Measurements from ENCODE around the gene ZNF568.
A peak's percentile ranks its signal among the peaks of the same experiment; 100 is the strongest.

The ZNF568 gene

DNA sequence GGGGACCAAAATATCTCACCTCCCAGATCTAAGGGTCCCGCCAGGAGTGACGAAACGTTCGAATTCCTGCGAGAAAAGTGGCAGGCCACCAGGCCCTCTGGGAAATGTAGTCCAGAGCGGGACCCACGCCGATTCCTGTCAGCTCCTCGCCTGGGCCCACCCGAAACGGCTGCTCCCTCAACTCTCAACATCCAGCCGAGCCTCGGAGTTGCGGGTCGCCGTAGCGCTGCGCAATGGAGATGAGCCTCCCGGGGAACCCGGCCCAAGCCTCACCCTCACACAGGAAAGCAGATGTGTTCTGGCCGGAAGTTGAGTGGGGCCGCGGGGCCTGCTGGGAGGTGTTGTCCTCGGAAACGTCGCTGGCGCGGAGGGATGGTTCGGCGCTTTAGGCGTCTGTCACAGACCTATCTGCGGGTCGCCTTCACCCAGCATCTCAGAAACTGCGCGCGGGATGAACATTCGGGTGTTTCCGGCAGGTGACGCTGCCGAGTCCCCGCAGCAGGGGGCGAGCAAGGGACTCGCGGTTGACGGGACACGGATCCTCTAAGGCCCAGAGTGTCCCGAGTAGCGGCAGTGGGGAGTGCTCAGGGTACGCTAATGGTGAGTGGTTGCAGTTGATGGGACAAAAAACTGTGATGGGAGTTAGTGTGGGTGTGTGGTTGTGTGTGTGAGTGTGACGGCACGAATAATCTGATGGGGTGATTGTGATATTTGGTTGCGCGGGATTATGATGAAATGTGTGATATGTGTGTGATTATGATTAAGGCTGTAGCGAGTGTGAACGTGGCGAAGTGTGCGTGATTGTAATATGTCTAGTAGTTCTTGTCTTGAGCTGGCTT, at the start of gene ZNF568, which contains the start of gene ZNF829:
Gene ZNF568, plus strand, starts transcription at position 341 of the 839 bp plus-strand sequence. CDS start 6,439 bp downstream, outside the sequence.
Gene ZNF829, minus strand, starts transcription at position 300 of the 839 bp plus-strand sequence. CDS start 1,124 bp downstream, outside the sequence.
- DNase-seq: peak; percentile 87 to 89

DNA sequence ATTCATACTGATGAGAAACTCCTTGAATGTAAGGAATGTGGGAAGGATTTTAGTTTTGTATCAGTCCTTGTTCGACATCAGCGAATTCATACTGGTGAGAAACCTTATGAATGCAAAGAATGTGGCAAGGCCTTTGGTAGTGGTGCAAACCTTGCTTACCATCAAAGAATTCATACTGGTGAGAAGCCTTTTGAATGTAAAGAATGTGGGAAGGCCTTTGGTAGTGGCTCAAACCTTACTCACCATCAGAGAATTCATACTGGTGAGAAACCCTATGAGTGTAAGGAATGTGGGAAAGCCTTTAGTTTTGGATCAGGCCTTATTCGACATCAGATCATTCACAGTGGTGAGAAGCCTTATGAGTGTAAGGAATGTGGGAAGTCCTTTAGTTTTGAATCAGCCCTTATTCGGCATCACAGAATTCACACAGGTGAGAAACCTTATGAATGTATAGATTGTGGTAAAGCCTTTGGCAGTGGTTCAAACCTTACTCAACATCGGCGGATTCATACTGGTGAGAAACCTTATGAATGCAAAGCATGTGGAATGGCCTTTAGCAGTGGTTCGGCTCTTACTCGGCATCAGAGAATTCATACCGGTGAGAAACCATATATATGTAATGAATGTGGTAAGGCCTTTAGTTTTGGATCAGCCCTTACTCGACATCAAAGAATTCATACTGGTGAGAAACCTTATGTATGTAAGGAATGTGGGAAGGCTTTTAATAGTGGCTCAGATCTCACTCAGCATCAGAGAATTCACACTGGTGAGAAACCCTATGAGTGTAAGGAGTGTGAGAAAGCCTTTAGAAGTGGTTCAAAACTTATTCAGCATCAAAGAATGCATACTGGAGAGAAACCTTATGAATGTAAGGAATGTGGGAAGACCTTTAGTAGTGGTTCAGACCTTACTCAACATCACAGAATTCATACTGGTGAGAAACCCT, 38.9 kb upstream of the ZNF568 start:
- no peak for DNase-seq

DNA sequence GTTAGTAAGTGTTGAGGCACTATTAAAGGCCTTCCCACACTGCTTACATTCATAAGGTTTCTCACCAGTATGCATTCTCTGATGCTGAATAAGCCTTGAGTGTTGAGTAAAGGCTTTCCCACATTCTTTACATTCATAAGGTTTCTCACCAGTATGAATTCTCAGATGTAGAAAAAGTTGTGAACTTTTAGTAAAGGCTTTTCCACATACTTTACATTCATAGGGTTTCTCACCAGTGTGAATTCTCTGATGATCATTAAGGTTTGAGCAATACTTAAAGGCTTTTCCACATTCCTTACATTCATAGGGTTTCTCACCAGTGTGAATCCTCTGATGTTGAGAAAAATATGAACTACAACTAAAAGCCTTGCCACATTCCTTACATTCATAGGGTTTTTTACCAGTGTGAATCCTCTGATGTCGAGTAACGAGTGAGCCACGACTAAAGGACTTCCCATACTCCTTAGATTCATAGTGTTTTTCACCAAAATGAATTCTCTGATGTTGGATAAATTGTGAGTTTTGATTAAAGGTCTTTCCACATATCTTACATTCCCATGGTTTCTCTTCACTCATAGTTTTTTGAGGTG, 24.3 kb upstream of the ZNF568 start:
- no peak for DNase-seq

DNA sequence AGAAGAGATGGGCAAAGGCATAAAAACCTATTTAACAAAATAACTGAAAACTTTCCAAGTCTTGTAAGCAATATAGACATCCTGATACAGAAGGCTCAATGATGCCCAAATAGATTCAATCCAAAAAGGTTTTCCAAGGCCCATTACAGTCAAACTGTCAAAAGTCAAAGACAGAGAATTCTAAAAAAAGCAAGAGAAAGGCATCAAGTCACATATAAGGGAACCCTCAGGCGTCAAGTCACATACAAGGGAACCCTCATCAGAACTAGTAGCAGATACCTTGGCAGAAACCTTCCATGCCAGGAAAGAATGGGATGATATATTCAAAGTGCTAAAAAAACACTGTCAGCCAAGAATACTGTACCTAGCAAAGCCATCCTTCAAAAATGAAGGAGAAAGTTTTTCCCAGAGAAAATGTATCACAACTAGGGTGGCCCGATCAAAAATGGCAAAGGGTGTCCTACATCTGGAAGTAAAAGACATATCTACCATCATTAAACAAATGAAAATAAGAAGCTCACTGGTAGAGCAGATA, 21.2 kb upstream of the ZNF568 start:
- no peak for DNase-seq

DNA sequence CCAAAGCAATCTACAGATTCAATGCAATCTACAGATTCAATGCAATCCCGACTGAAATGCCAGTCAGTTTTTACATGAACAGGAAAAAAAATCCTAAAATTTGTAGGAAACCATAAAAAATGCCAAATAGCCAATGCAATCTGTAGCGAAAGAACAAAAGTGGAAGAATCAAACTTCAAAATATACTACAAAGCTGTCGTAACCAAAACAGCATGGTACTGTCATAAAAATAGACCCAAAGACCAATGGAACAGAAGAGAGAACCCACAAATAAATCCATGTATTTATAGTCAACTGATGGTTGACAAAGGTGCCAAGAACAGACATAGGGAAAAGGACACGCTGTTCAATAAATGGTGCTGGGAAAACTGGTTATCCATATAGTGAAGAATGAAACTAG, 17.7 kb upstream of the ZNF568 start:
- no peak for DNase-seq

DNA sequence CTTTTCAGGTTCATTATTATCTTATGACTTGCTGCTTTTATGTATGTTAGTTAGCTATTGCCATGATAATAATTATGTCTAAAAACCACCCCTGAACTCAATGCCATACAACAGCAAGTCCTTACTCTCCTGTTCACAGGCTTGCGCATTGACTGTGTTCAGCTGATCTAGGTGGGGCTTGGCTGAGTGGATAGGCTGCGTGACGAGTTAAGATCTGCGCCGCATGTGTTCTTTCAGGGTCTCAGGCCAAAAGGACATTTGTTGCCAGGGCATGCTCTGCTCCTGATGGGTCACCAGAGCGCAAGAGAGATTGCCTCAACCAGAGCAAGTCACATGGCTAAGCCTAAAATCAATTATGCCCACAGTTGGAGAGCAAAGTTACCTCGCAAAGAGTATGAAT, 859 bp downstream of the ZNF568 start:
- DNase-seq: no peak

DNA sequence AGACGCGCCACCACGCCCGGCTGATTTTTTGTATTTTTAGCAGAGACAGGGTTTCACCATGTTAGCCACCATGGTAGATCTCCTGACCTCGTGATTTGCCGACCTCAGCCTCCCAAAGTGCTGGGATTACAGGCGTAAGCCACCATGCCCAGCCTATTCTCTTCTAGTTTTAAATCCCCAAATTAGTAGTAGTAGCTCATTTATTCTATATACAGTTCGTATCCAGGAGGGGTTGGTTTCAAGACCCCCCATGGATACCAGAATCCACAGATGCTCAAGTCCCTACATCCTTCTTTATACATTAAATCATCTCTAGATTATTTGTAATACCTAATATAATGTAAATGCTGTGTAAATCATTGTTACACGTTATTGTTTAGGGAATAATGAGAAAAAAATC, 2.0 kb downstream of the ZNF568 start:
- no peak for DNase-seq

DNA sequence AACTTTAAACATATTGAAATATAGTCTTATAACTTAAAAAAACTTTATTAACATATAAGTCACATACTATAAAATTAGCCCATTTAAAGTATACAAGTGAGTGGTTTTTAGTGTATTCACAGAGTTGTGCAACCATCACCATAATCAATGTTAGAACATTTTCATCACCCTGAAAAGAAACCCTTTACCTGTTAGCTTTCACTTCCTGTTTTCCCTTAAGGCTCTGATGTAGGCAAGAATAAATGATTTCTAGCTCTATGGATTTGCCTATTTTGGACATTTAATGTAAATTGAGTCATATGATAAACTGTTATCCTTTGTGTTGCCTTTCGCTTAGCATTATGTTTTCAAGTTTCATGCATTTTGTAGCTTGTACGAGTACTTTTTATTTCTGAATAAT, 15.6 kb downstream of the ZNF568 start:
- no peak for DNase-seq

DNA sequence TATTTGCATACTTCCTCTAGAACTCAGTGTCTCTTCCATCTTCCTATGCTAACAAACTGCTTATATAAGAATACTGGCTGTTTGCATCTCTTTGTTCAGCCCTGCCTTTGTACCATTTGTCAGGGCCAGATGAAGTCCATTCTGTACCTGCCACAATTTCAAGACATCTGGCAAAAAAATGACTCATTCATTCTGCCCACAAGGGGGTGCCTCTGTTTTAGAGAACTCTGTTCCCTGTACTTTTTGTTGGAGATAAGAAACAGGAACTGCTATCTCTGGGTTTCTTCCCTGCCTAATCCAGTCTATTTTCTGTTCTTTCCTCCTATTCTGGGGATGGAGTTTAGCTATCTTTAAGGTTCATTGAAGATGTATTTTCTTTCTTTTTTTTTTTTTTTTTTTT, 23.0 kb downstream of the ZNF568 start:
- DNase-seq: no peak

DNA sequence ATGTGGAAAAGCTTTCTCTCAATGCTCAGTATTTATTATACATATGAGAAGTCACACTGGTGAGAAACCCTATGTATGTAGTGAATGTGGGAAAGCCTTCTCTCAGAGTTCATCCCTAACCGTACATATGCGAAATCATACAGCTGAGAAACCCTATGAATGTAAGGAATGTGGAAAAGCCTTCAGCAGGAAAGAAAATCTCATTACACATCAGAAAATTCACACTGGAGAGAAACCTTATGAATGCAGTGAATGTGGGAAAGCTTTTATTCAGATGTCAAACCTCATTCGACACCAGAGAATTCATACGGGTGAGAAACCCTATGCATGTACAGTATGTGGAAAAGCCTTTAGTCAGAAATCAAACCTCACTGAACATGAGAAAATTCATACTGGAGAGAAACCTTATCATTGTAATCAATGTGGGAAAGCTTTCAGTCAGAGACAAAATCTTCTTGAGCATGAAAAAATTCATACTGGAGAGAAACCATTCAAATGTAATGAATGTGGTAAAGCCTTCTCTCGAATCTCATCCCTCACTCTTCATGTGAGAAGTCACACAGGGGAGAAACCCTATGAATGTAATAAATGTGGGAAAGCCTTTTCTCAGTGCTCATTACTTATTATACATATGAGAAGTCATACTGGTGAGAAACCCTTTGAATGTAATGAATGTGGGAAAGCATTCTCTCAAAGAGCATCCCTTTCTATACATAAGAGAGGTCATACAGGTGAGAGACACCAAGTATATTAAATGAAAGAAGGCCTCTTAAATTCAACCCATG, 34.4 kb downstream of the ZNF568 start:
- no peak for DNase-seq

DNA sequence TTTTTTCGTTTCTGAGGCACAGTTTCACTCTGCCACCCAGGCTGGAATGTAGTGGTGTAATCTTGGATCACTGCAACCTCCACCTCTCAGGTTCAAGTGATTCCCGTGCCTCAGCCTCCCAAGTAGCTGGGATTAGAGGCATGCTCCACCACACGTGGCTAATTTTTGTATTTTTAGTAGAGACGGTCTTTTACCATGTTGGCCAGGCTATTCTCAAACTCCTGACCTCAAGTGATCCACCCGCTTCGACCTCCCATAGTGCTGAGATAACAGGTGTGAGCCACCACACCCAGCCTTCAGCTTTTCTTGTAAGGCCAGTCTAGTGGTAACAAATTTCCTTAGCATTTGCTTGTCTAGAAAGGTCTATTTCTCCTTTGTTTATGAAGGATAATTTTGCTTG, 46.2 kb downstream of the ZNF568 start:
- DNase-seq: no peak

DNA sequence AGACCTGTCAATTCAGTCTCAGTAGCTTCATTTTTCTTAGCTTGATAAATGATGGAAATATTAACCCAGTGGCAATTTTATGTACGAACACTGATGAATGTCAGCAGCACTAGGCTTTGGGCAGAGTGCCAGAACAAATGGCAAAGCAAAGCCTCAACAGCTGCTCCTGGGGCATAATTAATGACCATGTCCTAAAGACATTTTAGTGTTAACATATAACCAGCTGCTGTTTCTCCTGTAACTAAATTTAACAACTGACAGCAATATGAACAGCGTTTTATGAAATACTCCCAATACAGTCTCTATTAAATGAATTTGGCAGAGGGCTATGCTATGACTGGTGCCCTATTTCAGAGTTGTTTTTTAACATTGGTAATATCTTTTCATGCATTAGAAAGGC, 47.1 kb downstream of the ZNF568 start:
- DNase-seq: no peak

DNA sequence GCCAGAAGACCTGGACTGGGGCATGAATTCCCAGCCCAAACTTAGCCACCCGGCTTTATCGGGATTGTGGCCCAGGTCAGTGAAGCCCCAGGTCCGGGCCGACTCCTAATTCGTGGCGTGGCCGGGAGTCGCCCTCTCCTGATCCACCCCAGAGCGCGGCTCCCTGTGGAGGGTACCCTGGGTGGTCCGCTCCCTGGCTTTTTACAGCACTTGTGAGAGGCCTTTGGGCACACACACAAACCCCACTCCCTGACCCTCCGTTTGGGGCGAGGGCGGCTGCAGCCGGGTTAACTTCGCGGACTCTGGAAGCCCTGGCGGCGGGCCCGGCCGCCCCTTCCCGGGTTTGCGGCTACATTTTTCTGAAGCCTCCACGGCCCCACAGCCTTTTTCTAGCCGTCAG, 56.4 kb downstream of the ZNF568 start:
- no peak for DNase-seq

DNA sequence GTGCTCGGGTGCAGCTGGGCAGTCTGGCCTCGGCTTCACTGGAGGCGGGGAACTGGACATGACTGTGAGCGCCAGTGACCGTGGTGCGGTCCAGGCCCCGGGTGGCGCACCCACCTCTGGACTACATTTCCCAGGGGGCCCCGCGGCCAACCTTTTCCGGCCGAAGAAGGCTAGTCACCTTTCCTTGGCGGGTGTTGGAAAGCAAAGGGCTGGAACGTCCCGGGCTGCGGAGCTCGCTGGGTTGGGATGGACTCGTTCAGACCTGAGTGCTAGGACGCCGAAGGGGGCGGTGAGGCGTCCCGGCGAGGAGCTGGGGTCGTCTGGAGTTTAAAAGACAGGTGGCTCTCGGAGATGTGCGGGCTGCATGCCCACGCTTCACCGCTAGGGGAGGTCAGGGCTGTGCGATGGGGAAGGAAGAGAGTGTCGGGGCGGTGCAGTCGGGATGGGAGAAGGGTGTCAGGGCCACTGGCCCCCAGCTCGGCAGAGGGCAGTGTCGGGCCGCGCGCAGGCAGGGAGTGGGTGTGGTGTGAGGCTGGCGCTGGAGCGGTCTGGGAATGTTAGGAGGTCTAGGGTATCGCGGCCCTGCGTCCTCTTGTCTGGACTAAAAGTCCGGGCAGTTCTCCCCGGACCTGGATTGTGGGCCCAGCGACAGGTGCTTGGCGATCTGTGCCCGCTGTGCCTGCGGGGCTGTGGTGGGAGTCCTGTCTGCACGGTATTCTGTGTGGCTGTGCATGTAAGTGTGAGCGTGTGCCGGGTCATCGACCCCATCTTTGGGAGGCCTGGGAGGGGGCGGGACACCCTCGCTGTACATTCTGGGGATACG, 57.1 kb downstream of the ZNF568 start:
- DNase-seq: peak; percentile 75 to 88

DNA sequence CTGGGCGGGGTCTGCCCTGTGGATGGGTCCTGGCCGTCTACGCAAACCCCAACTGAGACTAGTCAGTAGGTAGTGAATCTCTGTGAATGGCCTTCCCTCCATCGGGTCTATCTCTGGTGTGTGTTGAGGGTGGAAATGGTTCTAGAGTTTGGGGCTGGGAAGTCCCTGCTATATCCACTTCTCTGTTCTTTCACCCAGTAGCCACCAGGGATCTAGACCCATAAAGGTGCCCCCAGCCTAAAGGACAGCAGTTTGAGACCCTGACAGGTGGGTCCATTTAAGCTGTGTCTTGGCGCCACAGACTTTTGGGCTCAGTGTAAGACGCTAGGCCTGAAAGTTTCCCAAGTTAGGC, 57.7 kb downstream of the ZNF568 start:
- DNase-seq: no peak

DNA sequence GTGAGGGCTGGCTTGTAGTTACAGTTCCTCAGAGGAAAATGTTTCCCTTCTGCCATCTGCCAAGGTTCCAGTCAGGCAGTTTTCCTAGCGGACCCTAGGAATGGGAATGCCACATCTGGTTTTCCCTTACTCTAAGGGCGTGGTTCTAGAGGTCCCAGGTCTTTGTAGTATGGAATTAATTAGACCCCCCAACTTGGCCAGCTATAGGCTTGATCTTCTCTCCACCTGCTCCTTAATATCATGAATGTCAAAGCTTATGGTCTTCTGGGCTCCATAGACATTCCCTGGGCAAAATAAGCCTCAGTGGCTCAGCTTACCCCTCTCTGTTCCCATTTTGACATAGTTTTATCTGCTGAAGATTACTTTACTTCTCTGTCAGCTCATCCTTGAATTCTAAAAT, 70.0 kb downstream of the ZNF568 start:
- no peak for DNase-seq

DNA sequence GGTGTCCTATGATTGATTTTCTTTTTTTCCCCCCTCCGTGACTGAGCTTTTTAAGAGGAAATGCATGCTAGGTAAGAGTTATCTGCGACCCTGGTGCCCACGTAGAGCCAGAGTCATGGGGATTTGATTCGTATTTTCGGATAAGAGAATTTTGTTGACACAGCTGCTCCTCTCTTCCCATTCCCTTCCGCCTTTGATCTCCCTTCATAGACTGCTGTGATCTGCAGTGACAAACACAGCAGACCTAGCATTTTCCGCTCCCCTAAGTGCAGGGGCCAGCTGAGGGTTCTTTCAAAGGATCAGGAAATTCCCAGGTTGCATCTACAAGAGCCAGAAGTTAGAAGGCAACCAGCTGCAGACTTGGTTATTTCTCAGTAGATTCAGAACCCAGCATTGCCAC, 70.5 kb downstream of the ZNF568 start:
- no peak for DNase-seq

DNA sequence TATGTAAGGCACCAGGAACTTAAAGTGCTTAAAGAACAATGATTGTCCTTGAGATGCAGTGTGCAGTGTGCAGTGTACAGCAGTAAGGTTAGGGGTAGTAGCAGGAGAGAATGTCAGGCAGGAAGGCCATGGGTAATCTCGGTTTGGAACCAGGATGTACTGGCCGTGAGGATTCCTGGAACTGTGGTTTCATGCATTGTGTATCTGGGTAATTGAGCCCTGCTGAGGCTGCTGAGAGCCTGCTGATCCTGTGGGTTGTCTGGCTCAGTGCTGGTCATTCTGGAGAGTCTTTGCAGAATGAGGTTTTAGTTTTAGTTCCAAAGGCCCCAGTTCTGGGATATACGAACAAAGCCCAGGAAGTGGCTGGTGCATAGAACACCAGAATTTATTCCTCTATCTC, 71.0 kb downstream of the ZNF568 start:
- no peak for DNase-seq

DNA sequence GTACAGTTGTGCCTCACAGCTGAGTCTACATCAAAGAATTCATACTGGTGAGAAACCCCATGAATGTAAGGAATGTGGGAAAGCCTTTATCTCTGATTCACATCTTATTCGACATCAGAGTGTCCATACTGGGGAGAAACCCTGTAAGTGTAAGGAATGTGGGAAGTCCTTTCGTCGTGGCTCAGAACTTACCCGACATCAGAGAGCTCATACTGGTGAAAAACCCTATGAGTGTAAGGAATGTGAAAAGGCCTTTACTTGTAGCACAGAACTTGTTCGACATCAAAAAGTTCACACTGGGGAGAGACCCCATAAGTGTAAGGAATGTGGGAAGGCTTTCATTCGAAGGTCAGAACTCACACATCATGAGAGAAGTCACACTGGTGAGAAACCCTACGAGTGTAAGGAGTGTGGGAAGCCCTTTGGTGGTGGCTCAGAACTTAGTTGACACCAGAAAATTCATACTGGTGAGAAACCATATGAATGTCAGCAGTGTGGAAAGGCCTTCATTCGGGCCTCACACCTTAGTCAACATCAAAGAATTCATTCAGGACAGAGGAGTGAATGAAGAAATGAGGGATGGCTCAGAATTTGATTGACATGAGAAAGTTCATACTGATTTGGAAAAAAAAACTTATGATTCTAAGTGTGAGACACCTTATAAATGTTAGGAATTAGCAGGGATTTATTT, 81.2 kb downstream of the ZNF568 start:
- no peak for DNase-seq

DNA sequence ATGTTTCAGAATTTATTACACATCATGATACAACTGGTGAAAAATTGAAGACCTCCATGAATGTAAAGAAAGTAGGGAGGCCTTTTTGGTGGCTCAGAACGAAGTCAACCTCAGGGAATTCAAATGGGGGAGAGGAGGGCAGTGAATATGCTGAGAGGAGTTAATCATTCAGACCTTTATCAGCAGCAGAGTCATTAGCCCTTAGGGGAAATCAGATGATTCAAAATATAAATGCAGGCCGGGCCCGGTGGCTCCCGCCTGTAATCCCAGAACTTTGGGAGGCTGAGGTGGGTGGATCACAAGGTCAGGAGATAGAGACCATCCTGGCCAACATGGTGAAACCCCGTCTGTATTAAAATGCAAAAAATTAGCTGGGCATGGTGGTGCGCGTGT, 81.7 kb downstream of the ZNF568 start:
- no peak for DNase-seq

DNA sequence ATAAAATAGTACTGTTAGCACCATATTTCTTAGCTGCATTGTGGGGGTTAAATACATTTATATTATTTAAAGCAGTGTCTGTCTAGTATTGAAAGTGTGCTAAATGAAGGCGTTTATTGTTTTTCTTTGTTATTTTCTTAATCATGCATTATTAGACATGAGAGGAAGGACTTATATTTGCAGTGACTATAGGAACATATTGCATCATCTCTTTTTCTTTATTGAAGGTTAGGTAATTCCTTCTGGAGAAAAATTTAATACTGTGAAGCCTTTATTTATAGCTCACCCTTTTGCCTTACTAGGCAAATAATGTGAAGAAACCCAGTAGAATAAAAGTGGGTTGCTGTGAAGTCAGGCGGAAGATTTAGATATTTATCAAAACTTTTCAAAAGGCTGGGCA, 83.2 kb downstream of the ZNF568 start:
- DNase-seq: no peak
